CD1c-positive myeloid dendritic cell (primary cell): ENCODE data around the gene IQSEC1.
A peak's percentile ranks its signal among the peaks of the same experiment; 100 is the strongest.

Experiments used
- DNase-seq: peaks from one replicate; pipeline ENCODE4 v3.0.0-alpha.2; 2016; ENCODE audit errors: extremely low spot score

Gene IQSEC1

GRCh38 chr3:13107661-13108060 is 34.4 kb upstream of the IQSEC1 start:
- no peak for DNase-seq

- no peak for DNase-seq
Observed at GRCh38 chr3:13106308-13107001, 33.2 kb upstream of the IQSEC1 start.

DNA sequence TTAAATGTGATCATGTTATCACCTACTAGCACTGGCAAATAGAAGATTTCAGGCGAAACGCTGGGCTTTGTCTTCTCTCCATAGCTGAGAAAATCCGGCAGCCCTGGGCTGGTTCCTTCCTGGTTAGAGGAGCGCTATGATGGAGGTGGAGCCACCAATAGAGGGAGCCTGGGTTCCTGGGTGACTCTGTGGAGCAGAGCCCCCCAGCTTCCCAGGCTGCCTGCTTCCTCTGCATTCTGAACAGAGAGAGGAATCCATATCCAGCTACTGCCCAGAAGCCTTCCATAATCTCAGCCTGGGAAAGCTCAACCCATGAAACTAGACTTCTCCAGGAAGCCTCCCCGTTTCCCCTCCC is 32.6 kb upstream of the IQSEC1 start:
- no peak for DNase-seq

DNA sequence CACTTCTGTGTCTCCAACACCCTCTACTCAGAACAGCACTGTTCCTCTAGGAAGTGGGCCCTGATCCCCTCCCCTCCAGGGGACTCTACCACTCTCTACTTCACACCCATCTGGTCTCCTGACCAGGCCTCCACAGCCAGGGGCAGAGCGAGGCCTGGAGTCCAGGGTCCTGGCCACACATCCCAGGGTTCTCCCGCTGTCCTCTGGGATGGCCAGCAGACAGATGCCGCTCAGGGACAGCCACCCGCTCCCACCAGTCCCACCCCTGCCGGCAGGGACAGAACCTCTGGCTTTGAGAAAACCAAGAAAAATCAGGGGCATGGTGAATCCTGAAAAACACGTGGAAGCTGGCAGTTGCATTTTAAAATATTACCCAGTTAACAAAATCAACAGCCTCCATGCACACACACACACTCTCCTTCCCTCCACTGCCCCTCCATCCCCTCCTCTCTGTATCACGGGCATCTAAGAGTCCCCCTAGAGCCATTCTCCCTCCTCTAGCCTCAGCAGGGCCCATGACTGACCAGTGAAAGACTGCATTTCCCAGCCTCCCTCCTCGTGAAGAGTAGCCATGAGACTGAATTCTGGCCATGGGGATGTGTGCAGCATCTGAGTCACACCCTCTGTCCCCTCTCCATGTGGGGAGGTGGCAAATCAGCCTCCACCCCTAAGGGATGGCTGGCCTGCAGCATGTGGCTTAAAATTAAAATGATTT is 32.1 kb upstream of the IQSEC1 start:
- DNase-seq, result no peak

DNA sequence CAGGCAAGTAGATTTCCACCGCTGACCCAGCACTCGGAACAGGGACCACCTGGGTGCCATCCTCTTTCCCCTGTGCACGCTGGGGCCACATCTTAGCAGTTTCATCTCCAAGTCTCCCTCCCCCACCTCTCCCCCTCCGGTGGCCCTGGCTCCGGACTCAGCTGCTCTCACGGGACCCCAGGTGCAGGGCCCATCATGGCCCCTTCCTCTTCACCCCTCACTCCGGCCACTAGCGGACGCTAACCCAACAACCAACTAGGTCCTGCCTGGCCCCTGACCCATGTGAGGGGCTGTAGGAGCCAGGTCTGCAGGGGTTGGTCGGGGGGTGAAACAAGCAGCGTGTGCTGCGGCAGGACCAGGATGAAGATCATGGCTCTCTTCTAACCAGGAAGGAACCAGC is 31.3 kb upstream of the IQSEC1 start:
- no peak for DNase-seq

- DNase-seq, result no peak
Observed at GRCh38 chr3:13103416-13104058, 30.3 kb upstream of the IQSEC1 start.

GRCh38 chr3:13102386-13103345 is 29.4 kb upstream of the IQSEC1 start:
- DNase-seq, result no peak

GRCh38 chr3:13099707-13100106 is 26.5 kb upstream of the IQSEC1 start:
- DNase-seq, result no peak

GRCh38 chr3:13098192-13098988 is 25.2 kb upstream of the IQSEC1 start:
- DNase-seq, result peak; percentile 7

GRCh38 chr3:13096356-13096755 is 23.1 kb upstream of the IQSEC1 start:
- DNase-seq, result no peak

GRCh38 chr3:13095408-13095937 is 22.2 kb upstream of the IQSEC1 start:
- DNase-seq, result peak; percentile 32

DNA sequence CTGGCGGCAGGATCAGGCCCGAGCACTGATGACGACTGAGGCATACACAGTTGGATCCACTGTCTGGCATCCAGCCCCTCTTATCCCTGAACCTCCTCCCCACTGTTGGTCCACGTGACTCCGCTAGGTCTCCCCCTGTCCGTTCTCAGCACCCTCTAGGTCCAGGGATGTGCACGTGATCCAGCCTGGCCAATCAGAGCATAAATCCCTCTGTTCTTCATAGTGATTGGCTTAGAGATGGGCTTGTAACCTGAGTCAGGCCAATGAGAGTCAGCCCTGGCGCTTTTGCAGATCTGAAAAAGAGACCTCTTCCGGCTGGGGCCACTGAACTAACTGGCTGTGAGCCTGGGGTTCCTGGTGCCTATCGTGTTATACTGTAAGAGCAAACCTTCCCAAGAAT is 20.5 kb upstream of the IQSEC1 start:
- no peak for DNase-seq

DNA sequence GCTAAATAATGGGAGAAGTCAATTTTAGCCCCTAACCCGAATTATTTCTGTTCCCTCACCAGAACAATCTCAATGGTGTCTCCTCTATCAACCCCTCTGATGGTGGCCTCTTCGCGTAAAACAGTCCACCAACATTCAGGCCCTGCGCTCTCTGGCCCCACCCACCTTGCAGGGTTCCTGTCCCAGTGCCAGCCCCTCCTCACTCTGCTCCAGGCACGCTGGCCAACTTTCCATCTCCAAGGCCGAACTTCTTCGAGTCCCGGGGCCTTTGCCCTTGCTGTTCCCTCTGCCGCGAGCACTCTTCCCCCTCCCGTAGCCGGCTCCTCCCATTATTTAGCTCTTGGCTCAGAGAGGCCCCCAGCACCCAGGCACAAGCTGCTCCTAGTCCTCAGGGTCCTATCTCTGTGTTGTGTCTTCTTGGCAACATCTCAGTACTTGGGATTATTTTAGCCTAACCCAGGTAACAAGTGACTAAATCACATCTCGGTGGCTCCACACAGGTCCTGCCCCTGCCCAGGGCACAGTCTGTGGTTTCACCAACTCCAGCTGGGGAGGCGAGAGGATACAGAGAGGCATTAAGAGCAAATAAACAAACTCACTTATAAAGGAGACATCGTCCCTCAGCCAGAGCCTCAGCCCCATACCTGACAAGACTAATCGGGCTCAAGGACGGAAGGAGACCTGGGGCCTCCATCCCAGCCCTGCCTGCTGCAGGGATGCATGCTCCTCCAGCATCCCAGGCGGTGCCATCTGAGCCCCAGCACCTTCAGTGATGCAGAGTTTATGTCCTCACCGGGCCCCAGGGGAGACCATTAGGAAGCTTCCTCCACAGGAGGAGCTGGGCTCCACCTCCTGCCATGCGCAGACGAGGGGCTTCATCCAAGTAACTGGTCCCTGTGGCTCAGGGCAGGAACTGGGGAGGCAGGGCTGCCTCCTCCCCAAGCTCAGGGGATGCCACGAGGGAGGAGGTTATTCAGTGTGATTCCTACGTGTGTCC is 19.7 kb upstream of the IQSEC1 start:
- no peak for DNase-seq

GRCh38 chr3:13091898-13092611 is 18.8 kb upstream of the IQSEC1 start:
- DNase-seq, result peak; percentile 86

GRCh38 chr3:13088028-13089006 is 15.1 kb upstream of the IQSEC1 start:
- DNase-seq, result no peak

GRCh38 chr3:13087320-13087990 is 14.2 kb upstream of the IQSEC1 start:
- DNase-seq, result no peak

GRCh38 chr3:13086531-13086981 is 13.3 kb upstream of the IQSEC1 start:
- no peak for DNase-seq
